ENCODE results near the gene SNF8.

- no peak for TF ChIP-seq EZH2 (IDR thresholded peaks at IDR 0.05; ENCODE audit: low read length)
- TF ChIP-seq, protein P1, sequence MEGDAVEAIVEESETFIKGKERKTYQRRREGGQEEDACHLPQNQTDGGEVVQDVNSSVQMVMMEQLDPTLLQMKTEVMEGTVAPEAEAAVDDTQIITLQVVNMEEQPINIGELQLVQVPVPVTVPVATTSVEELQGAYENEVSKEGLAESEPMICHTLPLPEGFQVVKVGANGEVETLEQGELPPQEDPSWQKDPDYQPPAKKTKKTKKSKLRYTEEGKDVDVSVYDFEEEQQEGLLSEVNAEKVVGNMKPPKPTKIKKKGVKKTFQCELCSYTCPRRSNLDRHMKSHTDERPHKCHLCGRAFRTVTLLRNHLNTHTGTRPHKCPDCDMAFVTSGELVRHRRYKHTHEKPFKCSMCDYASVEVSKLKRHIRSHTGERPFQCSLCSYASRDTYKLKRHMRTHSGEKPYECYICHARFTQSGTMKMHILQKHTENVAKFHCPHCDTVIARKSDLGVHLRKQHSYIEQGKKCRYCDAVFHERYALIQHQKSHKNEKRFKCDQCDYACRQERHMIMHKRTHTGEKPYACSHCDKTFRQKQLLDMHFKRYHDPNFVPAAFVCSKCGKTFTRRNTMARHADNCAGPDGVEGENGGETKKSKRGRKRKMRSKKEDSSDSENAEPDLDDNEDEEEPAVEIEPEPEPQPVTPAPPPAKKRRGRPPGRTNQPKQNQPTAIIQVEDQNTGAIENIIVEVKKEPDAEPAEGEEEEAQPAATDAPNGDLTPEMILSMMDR (optimal IDR thresholded peaks at IDR 0.05 in 1 of 3, IDR thresholded peaks at IDR 0.05 in 1 of 3, conservative IDR thresholded peaks at IDR 0.05 in 1 of 3; ENCODE audit: extremely low read depth in 1 of 3, insufficient read depth in 2 of 3, low read length in 3 of 3), result no peak
Measured at GRCh38 chr17:48903401-48903800, 41.2 kb downstream of the SNF8 start.

Measured in keratinocyte (primary cell).